HG03175 (cell line): ENCODE data around the gene FAF2.
"Not testable (repeated sequence)": the region's sequence is repeated elsewhere in the genome, so short reads cannot be mapped to it uniquely, and the experiment has no call there.

Experiments
- ATAC-seq: cut with Tn5 transposase; IDR thresholded peaks from one replicate; pipeline ENCODE4 v1.9.1; 2021; ENCODE audit warnings: mild to moderate bottlenecking, moderate library complexity; ENCODE audit not compliant: unreplicated experiment

The FAF2 gene

GRCh38 chr5:176447978-176448608, at the start of gene FAF2:
TSS of gene FAF2 (plus strand) at chr5:176448385. CDS start at chr5:176448408, 23 bp downstream.
- ATAC-seq: peak; percentile 93

DNA sequence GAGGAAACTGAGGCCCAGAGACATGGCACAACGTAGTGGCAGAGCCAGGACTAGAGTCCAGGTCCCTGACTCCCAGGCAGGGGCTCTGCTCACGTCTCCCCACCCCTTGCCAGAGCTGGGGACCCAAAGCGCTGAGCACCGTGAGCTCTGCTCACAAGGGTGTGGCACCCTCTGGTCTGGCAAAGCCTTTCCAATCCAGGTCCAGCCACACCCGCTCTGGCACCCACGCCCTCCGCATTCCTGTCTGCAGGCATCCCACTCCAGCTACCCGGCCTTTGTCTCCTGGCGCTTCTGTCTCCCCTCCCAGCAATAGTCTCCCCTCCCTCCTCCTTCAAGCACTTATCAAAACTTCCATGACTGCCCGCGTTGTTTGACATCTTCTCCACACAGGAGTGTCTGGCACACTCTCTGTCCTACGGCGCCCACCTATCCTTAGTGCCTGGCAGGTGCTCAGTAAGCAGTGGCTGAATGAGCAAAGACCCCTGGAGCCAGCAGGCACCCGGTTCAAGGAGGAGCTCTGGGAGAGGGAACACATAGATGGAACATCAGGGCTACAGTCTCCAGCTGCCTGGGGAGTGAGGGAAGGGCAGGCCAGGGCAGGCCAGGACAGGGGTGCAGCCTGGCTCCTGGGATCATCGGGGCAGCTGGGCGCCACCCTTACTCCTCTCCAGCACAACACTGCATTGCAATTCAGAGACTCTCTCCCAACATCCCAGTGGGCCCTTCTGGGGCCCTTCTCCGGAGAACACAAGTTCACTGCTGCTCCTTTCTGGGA, 47.6 kb upstream of the FAF2 start:
- ATAC-seq: no peak

GRCh38 chr5:176401281-176402205, 46.6 kb upstream of the FAF2 start:
- ATAC-seq: no peak

GRCh38 chr5:176405656-176406435, 42.3 kb upstream of the FAF2 start:
- ATAC-seq: no peak

GRCh38 chr5:176406436-176407052, 41.6 kb upstream of the FAF2 start:
- ATAC-seq: no peak

GRCh38 chr5:176407456-176408251, 40.5 kb upstream of the FAF2 start:
- ATAC-seq: no peak

DNA sequence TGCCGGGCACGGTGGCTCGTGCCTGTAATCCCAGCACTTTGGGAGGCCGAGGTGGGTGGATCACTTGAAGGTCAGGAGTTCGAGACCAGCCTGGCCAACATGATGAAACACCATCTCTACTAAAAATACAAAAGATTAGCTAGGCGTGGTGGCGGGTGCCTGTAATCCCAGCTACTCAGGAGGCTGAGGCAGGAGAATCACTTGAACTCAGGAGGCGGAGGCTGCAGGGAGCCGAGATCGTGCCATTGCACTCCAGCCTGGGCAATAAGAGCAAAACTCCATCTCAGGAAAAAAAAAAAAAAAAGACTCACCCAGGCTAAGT, 40.0 kb upstream of the FAF2 start:
- not testable (repeated sequence) for ATAC-seq

DNA sequence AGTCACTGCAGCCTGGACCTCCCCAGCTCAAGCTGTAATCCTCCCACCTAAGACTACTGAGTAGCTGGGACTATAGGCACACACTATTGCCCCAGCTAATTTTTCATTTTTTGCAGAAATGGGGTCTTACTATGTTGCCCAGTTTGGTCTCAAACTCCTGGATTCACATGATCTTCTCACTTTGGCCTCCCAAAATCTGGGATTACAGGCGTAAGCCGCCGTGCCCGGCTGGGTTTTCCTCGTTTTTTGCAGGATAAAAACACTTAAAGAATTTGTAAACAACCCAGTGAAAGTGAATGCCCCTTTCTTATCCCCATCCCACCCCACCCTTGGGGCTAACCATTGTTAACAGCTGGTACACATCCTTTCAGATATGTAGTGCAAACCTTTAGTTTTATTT, 39.6 kb upstream of the FAF2 start:
- no peak for ATAC-seq

GRCh38 chr5:176409765-176410164, 38.4 kb upstream of the FAF2 start:
- no peak for ATAC-seq

GRCh38 chr5:176410486-176411180, 37.6 kb upstream of the FAF2 start:
- ATAC-seq: no peak

DNA sequence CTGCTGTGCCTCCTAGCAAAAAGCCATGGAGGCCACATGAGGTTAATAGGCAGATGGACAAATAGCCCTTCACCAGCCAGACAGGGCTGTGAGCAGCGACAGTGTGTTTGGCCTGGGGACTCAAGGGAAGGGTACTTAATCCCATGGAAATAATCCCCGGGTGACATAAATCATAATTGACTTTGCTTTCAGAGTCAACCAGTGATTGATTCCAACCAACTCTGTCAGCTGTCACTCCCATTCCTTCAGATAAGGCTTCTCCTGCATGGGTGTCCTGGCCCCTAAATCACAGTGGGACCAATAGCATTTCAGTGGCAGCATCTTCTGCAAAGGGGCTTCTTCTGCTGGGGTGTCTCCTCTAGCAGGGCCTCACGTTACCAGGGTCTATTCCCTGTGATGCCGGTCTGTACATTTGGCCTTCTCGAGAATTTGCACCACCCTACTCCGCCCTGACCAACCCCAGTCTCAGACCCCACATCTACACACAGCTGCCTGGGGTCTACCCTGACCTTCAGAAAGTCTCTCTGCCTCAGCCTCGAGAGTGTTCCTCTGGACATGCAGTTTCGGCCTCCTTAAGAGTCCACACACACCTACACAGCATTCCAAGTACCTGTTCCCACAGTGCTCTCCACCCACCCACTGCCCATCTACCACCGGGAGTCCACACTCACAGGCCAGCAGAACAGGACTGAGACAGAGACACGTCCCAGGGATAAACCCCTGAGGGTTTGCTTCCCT, 35.5 kb upstream of the FAF2 start:
- no peak for ATAC-seq

GRCh38 chr5:176413255-176413565, 35.0 kb upstream of the FAF2 start:
- no peak for ATAC-seq

DNA sequence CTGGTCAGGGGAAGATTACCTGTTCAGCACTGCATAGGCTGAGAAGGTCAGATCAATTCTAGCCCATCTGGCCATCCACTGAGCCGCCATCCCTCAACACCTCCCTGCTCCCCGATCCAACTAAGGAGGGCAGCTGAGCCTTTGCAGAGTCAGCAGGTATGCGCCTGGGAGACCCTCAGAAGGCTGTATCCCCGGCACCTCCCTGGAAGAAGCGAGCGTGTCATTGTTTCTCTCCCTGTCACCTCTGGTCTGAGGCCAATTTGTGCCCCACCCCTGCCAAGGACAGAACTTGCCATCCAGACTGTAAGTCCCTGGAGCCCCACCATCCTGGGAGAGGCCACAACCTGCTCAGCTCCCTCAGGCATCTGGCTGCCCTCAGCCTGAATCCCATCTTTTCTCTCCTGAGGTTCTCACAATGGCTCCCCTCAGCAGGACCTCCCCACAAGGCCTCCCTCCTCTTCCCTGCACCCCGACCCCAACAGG, 34.4 kb upstream of the FAF2 start:
- ATAC-seq: no peak

GRCh38 chr5:176414704-176415103, 33.5 kb upstream of the FAF2 start:
- no peak for ATAC-seq

DNA sequence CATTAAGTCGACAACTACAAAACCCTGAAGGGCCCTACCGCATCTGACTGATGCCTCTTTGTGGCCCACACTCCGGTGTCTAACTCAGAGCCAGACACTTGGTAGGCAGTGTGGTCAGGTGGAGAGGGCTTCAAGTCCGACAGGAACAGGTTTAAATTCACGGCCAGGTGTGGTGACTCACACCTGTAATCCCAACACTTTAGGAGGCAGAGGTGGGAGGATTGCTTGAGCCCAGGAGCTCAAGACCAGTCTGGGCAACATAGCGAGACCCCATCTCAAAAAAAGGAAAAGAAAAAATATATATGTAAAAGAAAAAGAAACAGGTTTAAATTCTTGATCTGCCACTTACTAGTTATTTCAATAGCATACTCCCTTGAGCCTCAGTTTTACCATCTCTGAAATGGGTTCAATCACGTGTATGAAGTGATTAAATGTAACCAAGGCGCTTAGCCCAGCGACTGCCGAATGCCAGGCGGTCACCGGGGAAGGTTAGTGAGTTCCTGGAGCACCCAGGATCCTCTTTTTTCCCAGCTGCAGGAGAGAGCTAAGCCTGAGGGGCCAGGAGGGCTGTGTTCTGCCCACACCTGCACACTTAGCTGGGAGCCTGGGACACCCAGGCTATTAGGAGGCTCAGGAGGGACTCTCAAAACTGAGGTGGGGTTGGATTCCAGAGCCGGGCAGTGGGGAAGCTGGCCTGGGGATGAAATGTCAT, 32.8 kb upstream of the FAF2 start:
- ATAC-seq: no peak

DNA sequence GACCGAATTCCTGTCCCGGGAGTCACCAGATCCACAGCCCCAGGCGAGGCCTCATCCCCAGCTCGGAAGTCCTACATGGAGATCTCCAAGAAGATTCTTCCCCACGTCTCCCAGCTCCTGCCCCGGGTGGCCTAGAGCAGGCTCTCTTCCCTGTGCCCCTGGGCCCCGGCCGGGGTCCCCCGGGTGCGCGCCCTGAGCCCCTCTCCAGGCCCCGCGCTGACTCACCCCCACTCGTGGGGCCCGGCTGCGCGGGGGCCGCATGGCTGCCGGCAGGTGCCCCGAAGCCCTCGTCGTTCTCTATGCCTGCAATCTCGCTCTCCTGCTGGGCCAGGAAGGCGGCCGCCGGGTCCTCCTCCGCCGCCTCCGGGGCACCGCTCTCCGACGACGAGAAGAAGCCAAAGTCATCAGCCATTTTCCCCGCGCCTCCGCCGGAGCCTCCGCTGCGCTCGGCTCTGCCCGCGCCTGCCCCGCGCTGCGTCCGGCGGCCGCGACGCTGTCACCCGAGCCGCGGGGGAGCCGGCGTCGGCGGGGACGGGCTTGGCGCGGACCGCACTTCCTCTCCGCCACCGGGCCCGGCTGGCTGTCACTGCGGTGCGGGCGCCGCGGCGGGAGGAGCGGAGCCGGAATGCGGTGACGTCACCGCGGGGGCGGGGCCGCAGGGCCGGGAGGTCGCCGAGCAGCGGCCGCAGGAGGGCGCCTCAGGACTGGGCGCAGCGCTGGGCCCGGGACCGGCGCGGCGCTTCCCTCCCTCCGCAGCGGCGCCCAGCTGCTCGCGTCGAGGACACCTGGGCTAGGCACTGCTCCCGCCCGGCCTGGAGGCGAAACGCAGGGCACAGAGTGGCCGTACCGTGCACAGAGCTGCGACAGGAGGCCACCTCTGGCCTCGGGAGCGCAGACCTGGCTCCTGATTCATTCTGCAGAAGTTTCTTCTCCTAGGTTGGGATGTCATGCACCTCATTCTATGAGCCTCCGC, 31.9 kb upstream of the FAF2 start, which contains the start of gene CLTB:
Gene CLTB (minus strand): TSS at position 588 of the 973 bp plus-strand sequence. CDS start 176 bp downstream, at position 412.
- peak; percentile 93 for ATAC-seq
